Stimulated activated CD4-positive, alpha-beta T cell treated with anti-CD3 and anti-CD28 coated beads, Interleukin-2, amount 100 ng/mL, for 24 hours (primary cell): ENCODE data around the gene ARHGEF26.

Source experiments
- DNase-seq, 2 donors: peaks; one replicate each; pipeline ENCODE4 v3.0.0-alpha.2; 2020

ARHGEF26 gene

GRCh38 chr3:154164387-154164786 lies 43.2 kb downstream of the ARHGEF26 start:
- no peak for DNase-seq

- DNase-seq: no peak
Observed at GRCh38 chr3:154168998-154169795, 48.0 kb downstream of the ARHGEF26 start.

GRCh38 chr3:154169796-154170110 lies 48.6 kb downstream of the ARHGEF26 start:
- DNase-seq: no peak

- no peak for DNase-seq
Observed at GRCh38 chr3:154170300-154170699, 49.1 kb downstream of the ARHGEF26 start.

GRCh38 chr3:154175041-154175440 lies 53.9 kb downstream of the ARHGEF26 start:
- no peak for DNase-seq

DNA sequence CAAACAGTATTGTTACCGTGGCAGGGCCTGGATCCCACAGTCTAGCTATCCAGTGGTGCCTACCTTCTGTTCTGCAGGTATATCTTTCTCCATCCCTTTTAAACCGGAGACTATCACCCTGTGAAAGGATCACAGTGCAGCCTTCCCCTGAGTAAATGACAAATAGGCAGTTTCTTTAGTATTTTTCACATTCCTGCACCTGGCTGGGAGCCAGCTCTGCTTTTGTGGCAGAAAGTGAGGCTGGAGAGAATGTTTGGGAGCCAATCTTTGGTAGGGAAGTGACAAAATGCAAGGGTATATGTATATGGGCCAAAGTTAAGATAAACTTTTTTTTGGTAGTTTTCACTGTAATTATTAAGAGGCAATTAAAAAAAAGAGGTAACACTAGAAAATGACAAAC lies 54.8 kb downstream of the ARHGEF26 start:
- DNase-seq: no peak

DNA sequence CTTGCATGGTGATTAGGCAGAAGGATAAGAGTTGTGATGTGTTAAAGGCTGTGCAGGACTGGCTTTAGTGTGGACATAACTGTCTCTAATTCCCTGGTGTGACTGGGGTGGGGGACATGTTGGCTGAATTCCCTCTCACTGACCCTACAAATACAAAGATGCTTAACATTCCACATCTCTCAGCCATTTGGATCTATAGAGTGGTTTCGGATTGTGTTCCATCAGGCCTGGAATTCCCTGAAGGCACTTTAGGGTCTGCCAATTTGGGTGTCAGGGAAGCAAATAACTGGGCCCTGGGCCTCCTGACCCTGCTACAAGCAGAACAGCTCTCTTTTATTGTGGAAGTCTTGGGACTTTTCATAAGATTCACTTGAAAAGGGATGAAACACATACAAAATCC lies 56.2 kb downstream of the ARHGEF26 start:
- no peak for DNase-seq

DNA sequence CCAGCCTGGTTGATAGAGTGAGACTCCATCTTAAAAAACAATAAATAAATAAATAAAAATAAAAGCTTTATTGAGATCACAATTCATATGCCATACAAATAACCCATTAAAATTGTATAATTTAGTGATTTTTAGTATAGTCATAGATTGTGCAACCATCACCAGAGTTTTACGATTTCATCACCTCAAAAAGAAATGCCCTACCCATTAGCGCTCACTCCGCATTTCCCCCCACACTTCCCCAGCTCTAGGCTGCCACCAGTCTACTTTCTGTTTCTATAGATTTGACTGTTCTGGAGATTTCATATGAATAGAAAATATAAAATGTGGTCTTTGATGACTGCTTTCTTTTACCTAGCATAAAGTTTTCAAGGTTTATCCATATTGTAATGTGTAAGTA lies 57.0 kb downstream of the ARHGEF26 start:
- no peak for DNase-seq

- no peak for DNase-seq
Observed at GRCh38 chr3:154180836-154181691, 59.9 kb downstream of the ARHGEF26 start.

DNA sequence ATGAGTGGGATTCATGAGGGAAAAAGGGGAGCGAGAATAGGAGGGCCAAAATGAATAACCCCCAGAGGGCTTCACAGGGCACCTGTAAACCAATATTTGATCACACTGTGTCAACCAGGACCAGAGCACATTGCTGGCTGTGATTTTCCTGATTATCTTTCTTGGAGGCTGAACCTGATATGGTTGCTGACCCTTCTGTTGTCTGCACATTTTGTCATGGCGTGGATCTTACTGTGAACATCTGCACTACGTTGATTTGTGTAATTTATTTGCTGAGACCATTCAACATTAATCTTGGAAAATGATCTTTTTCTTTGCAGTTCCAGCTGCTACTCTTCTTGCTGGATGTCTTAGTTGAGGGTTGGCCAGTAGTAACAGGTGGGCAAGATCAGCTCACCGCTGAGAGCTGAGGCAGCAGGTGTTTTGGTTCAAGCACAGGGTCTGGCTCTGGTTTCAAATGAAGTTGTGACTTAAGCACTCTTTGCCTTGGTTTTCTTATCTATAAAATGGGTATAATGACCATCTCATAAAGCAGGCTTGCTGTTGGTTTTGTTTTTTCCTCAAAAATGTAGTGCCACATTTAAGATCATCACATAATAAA lies 61.2 kb downstream of the ARHGEF26 start:
- DNase-seq: no peak

- no peak for DNase-seq
Observed at GRCh38 chr3:154182975-154183374, 61.8 kb downstream of the ARHGEF26 start.

GRCh38 chr3:154184582-154184981 lies 63.4 kb downstream of the ARHGEF26 start:
- DNase-seq: no peak

DNA sequence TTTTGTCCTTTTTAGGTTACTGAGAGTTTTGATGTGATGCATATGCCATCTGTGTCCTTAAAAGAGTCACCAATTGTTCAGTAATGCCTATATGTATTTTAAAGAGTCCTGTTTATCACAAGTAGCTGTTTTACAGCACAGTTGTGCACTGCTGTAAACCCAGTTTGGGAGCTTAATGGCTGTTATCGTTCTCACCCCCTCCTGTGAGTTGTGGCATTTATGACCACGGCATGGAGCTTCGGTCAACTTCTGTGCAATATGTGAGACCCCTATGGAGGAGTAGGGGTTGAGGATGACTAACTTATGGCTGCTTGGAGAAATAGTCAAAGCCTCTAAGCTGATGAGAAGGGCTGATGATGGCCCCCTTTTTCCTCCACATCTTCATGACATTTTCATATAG lies 67.2 kb downstream of the ARHGEF26 start:
- no peak for DNase-seq

DNA sequence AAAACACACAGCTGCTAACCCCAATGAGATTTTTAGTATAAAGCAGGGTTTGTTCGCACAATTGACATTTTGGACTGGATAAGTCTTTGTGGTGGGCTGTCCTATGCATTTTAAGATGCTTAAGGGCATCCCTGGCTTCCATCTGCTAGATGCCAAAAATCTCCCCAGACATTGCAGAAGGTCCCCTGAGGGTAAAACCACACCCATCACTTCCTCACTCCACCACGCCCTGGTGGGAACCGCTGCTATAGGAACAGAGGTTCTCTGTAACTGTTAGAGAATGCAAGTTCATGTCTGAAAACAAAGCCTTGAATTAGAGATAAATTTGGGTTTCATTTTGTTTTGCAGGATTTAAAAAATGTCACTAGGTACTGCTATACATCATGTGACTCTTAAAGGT lies 67.7 kb downstream of the ARHGEF26 start:
- DNase-seq: no peak

DNA sequence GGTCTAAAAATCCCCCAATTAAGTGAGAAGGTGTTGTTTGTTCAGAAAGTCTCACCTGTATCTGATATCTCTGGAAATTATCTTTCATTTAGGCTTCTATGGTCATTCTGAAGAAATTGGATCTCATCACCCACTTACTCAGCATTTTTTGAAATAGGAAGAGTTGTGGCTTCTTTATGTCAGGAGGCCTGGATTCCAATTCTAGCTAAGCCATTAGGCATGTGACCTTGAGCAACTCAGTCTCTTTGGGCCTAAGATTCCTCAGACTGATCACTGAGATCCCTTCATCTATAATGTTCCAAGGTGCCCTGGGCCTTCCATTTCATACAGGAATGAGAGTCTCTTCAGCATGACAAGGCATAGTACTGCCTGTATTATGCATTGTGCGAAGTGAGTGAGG lies 70.3 kb downstream of the ARHGEF26 start:
- no peak for DNase-seq

DNA sequence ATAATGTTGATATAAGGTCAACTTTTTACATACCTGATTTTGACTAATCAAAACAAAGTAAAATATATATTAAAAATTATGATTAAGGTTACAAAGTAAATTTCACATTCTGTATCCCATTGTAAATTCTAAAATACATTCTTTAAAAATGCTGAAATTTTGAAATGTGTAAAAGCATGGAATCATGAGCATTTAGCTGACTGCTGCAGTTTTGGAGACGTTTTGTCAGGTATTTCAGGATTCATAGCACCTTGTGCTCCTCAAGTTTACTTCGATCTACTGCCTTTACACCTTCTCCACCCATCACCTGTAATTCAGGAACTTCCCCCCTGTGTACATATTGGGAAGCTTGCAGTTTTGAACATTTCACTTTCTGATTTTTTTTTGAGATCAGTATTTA lies 71.0 kb downstream of the ARHGEF26 start:
- no peak for DNase-seq

DNA sequence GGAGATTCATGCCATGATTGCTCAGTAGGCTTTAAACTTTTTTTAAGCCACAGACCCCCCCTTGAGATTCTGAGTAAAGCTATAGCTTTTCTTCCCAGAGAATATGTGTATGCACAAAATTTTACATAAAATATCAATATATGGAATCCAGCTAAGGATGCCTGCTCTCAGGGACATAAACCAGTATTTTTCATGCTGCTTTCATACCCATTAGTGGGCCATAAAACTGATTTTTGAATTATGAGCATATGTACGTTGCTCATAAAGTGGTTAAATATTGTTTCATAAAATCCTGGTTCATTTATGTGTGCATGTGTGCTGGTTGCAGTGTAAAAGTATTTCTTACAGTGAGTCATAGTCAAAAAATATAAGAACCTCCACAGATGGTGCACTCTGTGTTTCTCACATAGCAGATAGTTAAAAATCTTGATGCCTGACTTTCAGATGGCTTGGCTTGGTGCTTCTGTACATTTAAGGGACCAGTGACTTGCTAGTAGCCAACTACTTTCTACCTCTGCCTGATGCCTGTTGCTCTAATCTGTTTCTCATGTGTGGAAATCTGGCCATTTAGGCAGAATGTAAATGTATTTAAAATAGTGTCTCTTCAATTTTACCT lies 71.9 kb downstream of the ARHGEF26 start:
- no peak for DNase-seq

DNA sequence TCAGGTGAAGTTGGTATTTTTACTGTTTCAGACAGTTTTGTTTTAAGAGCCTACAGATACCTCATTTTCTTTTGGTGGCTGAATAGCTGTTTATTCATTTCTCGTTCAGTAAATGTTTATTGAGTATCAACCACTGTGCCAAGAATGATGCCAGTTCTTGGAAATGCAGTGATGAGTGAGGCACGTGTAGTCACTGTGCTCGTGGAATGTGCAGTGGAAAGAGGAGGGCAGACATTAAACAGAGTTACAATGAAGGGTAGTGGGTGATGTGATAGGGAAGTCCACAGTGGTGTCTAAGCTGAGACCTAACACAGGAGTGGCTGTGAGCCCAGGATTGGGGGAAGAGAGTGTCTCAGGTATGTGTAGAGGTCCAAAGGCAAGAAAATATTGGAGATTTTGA lies 73.7 kb downstream of the ARHGEF26 start:
- DNase-seq: no peak

- no peak for DNase-seq
Observed at GRCh38 chr3:154195620-154196356, 74.6 kb downstream of the ARHGEF26 start.

- no peak for DNase-seq
Observed at GRCh38 chr3:154197751-154198150, 76.6 kb downstream of the ARHGEF26 start.

DNA sequence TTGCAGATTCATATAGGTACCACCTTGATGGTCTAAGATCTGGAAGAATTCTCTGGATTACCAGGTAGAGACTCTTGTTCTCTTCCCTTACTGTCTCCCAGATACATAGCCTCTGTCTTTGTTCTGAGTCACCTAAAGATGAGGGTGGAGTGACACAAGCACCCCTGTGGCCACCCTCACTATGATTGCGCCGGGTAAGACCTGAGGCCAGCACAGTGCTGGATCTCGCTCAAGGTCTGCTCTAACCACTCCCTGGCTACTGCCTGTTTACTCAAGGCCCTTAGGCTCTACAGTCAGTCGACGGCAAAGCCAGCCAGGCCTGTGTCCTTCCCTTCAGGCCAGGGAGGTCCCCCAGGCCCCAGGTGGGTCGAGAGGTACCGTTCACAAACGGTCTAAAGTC lies 88.3 kb downstream of the ARHGEF26 start:
- no peak for DNase-seq

DNA sequence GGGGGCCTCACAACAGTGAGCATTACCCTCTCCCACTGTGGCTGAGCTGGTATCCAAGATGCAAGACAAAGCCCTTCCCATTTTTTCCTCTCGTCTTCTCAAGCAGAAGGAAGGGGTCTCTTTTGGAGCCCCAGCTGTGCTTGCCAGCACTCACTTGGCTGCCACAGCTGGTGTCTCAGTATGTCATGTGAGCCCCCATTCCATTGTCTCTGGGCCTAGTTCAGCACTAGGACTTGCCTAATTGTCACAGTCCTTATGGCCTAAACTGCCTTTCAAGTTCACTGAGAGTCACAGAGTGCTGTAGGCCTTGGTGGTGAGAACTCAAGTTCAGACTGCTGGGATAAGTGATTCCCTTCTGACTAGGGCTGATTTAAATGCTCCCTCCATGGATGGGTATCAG lies 89.8 kb downstream of the ARHGEF26 start:
- DNase-seq: no peak

DNA sequence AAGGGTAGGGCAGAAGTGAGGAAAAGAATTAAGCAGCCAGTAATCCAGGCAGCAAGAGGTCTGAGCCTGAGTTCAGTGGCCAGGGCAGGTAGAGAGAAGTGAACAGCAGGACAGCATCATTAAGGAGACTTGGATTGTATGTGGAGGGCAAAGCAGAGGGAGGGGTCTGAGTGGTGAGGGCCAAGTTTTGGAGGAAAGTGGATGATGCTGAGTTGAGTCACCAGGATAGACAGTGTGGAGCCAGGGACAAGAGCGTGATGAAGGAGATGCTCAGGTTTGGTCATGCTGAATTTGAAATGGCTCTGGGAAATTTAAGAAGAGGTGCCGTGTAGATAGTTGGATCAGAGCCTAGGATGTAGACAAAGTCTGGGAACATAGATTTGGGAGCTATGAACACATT lies 93.1 kb downstream of the ARHGEF26 start:
- DNase-seq: no peak
